Activated T-helper 1 cell treated with Interleukin-2 at 50 U/mL for 16 hours (primary cell): ENCODE measurements around the gene PCDHGA10.
"Not testable (repeated sequence)": the region's sequence is repeated elsewhere in the genome, so short reads cannot be mapped to it uniquely, and the experiment has no call there.

Experiments
- DNase-seq: peaks from one replicate; pipeline ENCODE4 v3.0.0-alpha.2; 2020; ENCODE audit warnings: low read depth

PCDHGA10 gene

GRCh38 chr5:141420855-141421488, 8.2 kb downstream of the PCDHGA10 start, which contains the start of gene PCDHGA11:
PCDHGA11 (plus strand) TSS chr5:141421051; CDS start chr5:141421228, 177 bp downstream.
- no peak for DNase-seq

GRCh38 chr5:141421489-141421855, 8.7 kb downstream of the PCDHGA10 start:
- DNase-seq, result no peak

GRCh38 chr5:141422742-141423291, 10.0 kb downstream of the PCDHGA10 start:
- no peak for DNase-seq

- no peak for DNase-seq
These were observed 15.1 kb downstream of the PCDHGA10 start for GRCh38 chr5:141427783-141428426.

- no peak for DNase-seq
These were observed 17.7 kb downstream of the PCDHGA10 start, which contains the start of gene PCDHGA12 for GRCh38 chr5:141430332-141431113. PCDHGA12 (plus strand) TSS chr5:141430507; CDS start chr5:141430760, 253 bp downstream.

- no peak for DNase-seq
These were observed 18.5 kb downstream of the PCDHGA10 start for GRCh38 chr5:141431286-141431685.

GRCh38 chr5:141432308-141432707, 19.5 kb downstream of the PCDHGA10 start:
- DNase-seq, result not testable (repeated sequence)

- DNase-seq, result not testable (repeated sequence)
These were observed 19.9 kb downstream of the PCDHGA10 start for GRCh38 chr5:141432726-141433125.

- no peak for DNase-seq
These were observed 21.2 kb downstream of the PCDHGA10 start for GRCh38 chr5:141434006-141434405.

- no peak for DNase-seq
These were observed 24.4 kb downstream of the PCDHGA10 start for GRCh38 chr5:141437221-141437620.

GRCh38 chr5:141439411-141440141, 26.8 kb downstream of the PCDHGA10 start:
- DNase-seq, result no peak

- DNase-seq, result no peak
These were observed 27.6 kb downstream of the PCDHGA10 start for GRCh38 chr5:141440341-141440740.

GRCh38 chr5:141441571-141442170, 28.9 kb downstream of the PCDHGA10 start:
- no peak for DNase-seq

- no peak for DNase-seq
These were observed 52.6 kb downstream of the PCDHGA10 start for GRCh38 chr5:141465351-141465750.
